VCaP (cell line): ENCODE results near the gene CNOT4.

ENCODE experiments used
- H3K27ac ChIP-seq: fragments of 450-650 bp; 2 replicates; pipeline ENCODE4 v1.5.1; 2017
- CTCF ChIP-seq: fragments of 450-650 bp; conservative IDR thresholded peaks from 2 replicates; pipeline ENCODE4 v1.5.1; 2017; ENCODE audit warnings: mild to moderate bottlenecking, moderate library complexity

CNOT4 gene

GRCh38 chr7:135428011-135428410 is 81.9 kb downstream of the CNOT4 start:
- no peak for TF ChIP-seq CTCF
- H3K27ac ChIP-seq = no peak overlapping the region

- no peak overlapping the region for H3K27ac ChIP-seq
Measured at GRCh38 chr7:135427166-135427565, 82.7 kb downstream of the CNOT4 start.

GRCh38 chr7:135425036-135425435 is 84.9 kb downstream of the CNOT4 start:
- H3K27ac ChIP-seq = no peak overlapping the region
- TF ChIP-seq CTCF = no peak

More at GRCh38 chr7:135427166-135427565, 82.7 kb downstream of the CNOT4 start:
- no peak for TF ChIP-seq CTCF

- TF ChIP-seq CTCF = no peak
Measured at GRCh38 chr7:135420786-135421185, 89.1 kb downstream of the CNOT4 start.

GRCh38 chr7:135416431-135416830 is 93.5 kb downstream of the CNOT4 start:
- no peak overlapping the region for H3K27ac ChIP-seq
- TF ChIP-seq CTCF = no peak

More at GRCh38 chr7:135420786-135421185, 89.1 kb downstream of the CNOT4 start:
- no peak overlapping the region for H3K27ac ChIP-seq

- TF ChIP-seq CTCF = peak; percentile 82
Measured at GRCh38 chr7:135414850-135415439, 95.0 kb downstream of the CNOT4 start.

GRCh38 chr7:135414208-135414607 is 95.7 kb downstream of the CNOT4 start:
- no peak for TF ChIP-seq CTCF
- H3K27ac ChIP-seq = no peak overlapping the region

More at GRCh38 chr7:135414850-135415439, 95.0 kb downstream of the CNOT4 start:
- H3K27ac ChIP-seq = no peak overlapping the region
